GM12892 (cell line): ENCODE results near the gene IKZF1.

Source experiments
- POLR2A ChIP-seq: IDR thresholded peaks from 2 replicates; pipeline ENCODE4 v1.6.1; 2011; ENCODE audit warnings: low read depth, low read length, control low read depth
- POLR2AphosphoS5 ChIP-seq: IDR thresholded peaks from 2 replicates; pipeline ENCODE4 v1.6.1; 2011; ENCODE audit warnings: low read depth, low read length, control low read depth
- TAF1 ChIP-seq: IDR thresholded peaks from 2 replicates; pipeline ENCODE4 v1.6.1; 2011; ENCODE audit warnings: low read depth, mild to moderate bottlenecking, control low read depth, low read length, borderline replicate concordance

DNA sequence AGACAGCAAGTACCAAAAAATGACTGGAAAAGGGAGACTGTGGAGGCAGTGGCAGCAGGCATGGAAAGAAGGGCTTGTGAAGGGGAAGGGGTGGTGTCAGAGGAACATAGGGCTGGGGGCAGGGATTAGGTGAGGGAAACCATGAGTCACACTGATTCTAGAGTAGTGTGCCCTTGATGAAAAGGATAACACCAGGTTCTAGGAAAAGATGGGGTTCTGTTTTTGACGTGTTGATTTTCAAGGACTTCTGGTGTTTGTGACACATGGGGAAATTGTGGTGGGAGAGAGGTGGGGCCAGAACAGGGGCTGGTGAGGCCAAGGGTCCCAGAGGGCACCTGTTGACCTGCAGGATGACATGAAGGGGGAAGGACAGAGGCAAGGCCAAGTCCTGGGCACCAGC is 88.6 kb downstream of the IKZF1 start:
- TF ChIP-seq POLR2AphosphoS5 = no peak
- TF ChIP-seq POLR2A = no peak
- no peak for TF ChIP-seq TAF1
